GM19043 (cell line): ENCODE measurements around the gene DDX1.
"Not testable (repeated sequence)": the region's sequence is repeated elsewhere in the genome, so short reads cannot be mapped to it uniquely, and the experiment has no call there.

Experiments used
- ATAC-seq: cut with Tn5 transposase; IDR thresholded peaks from one replicate; pipeline ENCODE4 v1.9.1; 2021; ENCODE audit warnings: low read depth; ENCODE audit not compliant: unreplicated experiment

Gene DDX1

GRCh38 chr2:15671842-15672815, 80.5 kb downstream of the DDX1 start:
- no peak for ATAC-seq

GRCh38 chr2:15672961-15673918, 81.6 kb downstream of the DDX1 start:
- no peak for ATAC-seq

- ATAC-seq, result no peak
Observed at GRCh38 chr2:15673919-15674636, 82.4 kb downstream of the DDX1 start.

- ATAC-seq, result no peak
Observed at GRCh38 chr2:15674637-15675455, 83.2 kb downstream of the DDX1 start.

GRCh38 chr2:15675456-15676195, 84.0 kb downstream of the DDX1 start:
- ATAC-seq, result no peak

GRCh38 chr2:15677141-15677843, 85.6 kb downstream of the DDX1 start:
- ATAC-seq, result no peak

GRCh38 chr2:15678346-15678745, 86.7 kb downstream of the DDX1 start:
- no peak for ATAC-seq

GRCh38 chr2:15678909-15679308, 87.2 kb downstream of the DDX1 start:
- no peak for ATAC-seq

GRCh38 chr2:15679386-15679924, 87.8 kb downstream of the DDX1 start:
- ATAC-seq, result no peak

- ATAC-seq, result not testable (repeated sequence)
Observed at GRCh38 chr2:15680132-15680531, 88.5 kb downstream of the DDX1 start.
